Measurements from ENCODE around the gene TMEM45B. TPM values are rescaled to one million over a fixed set of nuclear protein-coding genes. Genes with fewer than 3 reads are reported as not detected.
"Not testable (repeated sequence)": the region's sequence is repeated elsewhere in the genome, so short reads cannot be mapped to it uniquely, and the experiment has no call there.

Gene TMEM45B
- total RNA-seq, 4 donors from 2014 or later = not detected

GRCh38 chr11:129795089-129795488 is 20.6 kb upstream of the TMEM45B start:
- no peaks in the 10 kb centered on the region for H3K36me3 ChIP-seq
- H3K27me3 ChIP-seq = no peaks in the 10 kb centered on the region
- WGBS, 2 donors = 55 to 59% methylated on average over 2 of the region's 2 CpGs
- no peak overlapping the region for H3K27ac ChIP-seq
- no peaks in the 10 kb centered on the region for H3K4me1 ChIP-seq
- TF ChIP-seq EP300 (IDR thresholded peaks at IDR 0.05) = no peak
- TF ChIP-seq POLR2A (IDR thresholded peaks at IDR 0.05) = no peak
- no peak for TF ChIP-seq CTCF (IDR thresholded peaks at IDR 0.05)
- peaks cover 0 to 29% (median 3%) of the 10 kb centered on the region in 4 donors for H3K9me3 ChIP-seq
- no peak for DNase-seq (ENCODE audit: low spot score in 2 of 2)
- no peak overlapping the region for H3K4me3 ChIP-seq

DNA sequence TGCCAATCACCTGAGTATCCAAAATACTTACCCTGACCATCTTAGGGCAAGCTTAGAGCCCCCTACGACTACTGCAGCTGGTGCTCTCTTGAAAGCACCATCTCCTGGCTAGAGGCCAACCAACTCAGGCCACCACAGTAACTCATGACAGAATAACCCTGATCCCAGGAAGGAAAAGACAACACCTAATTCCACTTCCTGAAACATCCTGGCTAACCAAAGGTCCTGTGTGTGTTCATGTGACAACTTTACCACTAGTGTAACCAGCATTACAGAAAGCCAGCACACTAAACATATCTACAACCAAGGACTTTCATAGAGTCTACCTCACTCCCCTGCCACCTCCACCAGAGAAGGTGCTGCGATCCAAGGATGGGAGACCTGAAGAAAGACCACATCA is 17.4 kb upstream of the TMEM45B start:
- H3K36me3 ChIP-seq = no peaks in the 10 kb centered on the region
- no peak for TF ChIP-seq POLR2A (IDR thresholded peaks at IDR 0.05)
- no peak for TF ChIP-seq EP300 (IDR thresholded peaks at IDR 0.05)
- no peak for TF ChIP-seq CTCF (IDR thresholded peaks at IDR 0.05)
- H3K27ac ChIP-seq = no peak overlapping the region
- no peak for DNase-seq (ENCODE audit: low spot score in 2 of 2)
- no peaks in the 10 kb centered on the region for H3K4me1 ChIP-seq
- H3K9me3 ChIP-seq = peaks cover 0 to 34% (median 3%) of the 10 kb centered on the region in 4 donors
- no peak overlapping the region for H3K4me3 ChIP-seq
- H3K27me3 ChIP-seq = no peaks in the 10 kb centered on the region
- 80 to 92% methylated on average over 2 of the region's 2 CpGs for WGBS, 2 donors

DNA sequence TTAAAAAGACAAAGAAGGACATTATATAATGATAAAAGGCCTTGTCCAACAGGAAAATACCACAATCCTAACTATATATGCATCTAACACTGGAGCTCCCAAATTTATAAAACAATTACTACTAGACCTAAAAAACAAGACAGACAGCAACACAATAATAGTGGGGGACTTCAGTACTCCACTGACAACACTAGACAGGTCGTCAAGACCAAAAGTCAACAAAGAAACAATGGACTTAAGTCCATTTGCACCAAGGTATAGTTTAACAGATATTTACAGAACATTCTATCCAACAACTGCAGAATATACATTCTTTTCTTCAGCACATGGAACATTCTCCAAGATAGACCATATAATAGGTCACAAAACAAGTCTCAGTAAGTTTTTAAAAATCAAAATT is 15.5 kb upstream of the TMEM45B start:
- H3K4me3 ChIP-seq; H3K36me3 ChIP-seq; DNase-seq (ENCODE audit: low spot score in 2 of 2); H3K27me3 ChIP-seq; H3K4me1 ChIP-seq; H3K27ac ChIP-seq: not testable (repeated sequence)
- WGBS, 2 donors = 44 to 67% methylated on average over 1 of the region's 1 CpG
- peaks cover 0 to 30% (median 3%) of the 10 kb centered on the region in 4 donors for H3K9me3 ChIP-seq

DNA sequence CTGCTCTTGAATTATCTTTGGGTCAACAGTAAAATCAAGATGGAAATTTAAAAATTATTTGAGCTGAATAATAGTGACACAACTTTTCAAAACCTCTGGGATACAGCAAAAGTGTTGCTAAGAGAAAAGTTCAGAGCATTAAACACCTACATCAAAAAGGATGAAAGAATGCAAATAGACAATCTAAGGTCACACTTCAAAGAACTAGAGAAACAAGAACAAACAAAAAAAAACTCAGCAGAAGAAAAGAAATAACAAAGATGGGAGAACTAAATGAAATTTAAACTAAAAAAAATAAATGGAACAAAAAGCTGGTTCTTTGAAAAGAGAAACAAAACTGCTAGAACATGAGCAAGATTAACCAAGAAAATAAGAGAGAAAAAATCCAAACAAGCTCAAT is 15.0 kb upstream of the TMEM45B start:
- H3K27me3 ChIP-seq = no peaks in the 10 kb centered on the region
- H3K4me1 ChIP-seq = no peaks in the 10 kb centered on the region
- TF ChIP-seq CTCF (IDR thresholded peaks at IDR 0.05) = no peak
- TF ChIP-seq POLR2A (IDR thresholded peaks at IDR 0.05) = no peak
- no peak for TF ChIP-seq EP300 (IDR thresholded peaks at IDR 0.05)
- no peak for DNase-seq (ENCODE audit: low spot score in 2 of 2)
- no peaks in the 10 kb centered on the region for H3K36me3 ChIP-seq
- H3K4me3 ChIP-seq = no peak overlapping the region
- H3K9me3 ChIP-seq = peaks cover 0 to 25% (median 3%) of the 10 kb centered on the region in 4 donors
- no peak overlapping the region for H3K27ac ChIP-seq

- TF ChIP-seq EP300 (IDR thresholded peaks at IDR 0.05) (no peak), CTCF (IDR thresholded peaks at IDR 0.05) (no peak), POLR2A (IDR thresholded peaks at IDR 0.05) (no peak)
- WGBS, 2 donors = 79 to 86% methylated on average over 4 of the region's 4 CpGs
These were observed 12.1 kb upstream of the TMEM45B start for GRCh38 chr11:129803533-129803932.

DNA sequence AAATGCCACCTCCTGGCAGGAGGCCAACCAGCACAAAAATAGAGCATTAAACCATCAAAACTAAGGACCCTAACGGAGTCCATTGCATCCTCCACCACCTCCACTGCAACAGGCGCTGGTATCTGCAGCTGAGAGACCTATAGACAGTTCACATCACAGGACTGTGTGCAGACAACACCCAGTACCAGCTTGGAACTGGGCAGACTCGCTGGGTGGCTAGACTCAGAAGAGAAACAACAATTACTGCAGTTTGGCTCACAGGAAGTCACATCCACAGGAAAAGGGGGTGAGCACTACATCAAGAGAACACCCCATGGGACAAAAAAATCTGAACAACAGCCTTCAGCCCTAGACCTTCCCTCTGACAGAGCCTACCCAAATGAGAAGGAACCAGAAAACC is 11.6 kb upstream of the TMEM45B start:
- Histone ChIP-seq H3K9me3 (peaks cover 0 to 20% (median 3%) of the 10 kb centered on the region in 4 donors), H3K27me3 (no peaks in the 10 kb centered on the region), H3K27ac (no peak overlapping the region), H3K4me1 (no peaks in the 10 kb centered on the region), H3K4me3 (no peak overlapping the region), H3K36me3 (no peaks in the 10 kb centered on the region)
- no peak for DNase-seq (ENCODE audit: low spot score in 2 of 2)
- whole genome bisulfite sequencing, 2 donors = 65 to 71% methylated on average over 3 of the region's 3 CpGs
- TF ChIP-seq EP300 (IDR thresholded peaks at IDR 0.05) (no peak), POLR2A (IDR thresholded peaks at IDR 0.05) (no peak), CTCF (IDR thresholded peaks at IDR 0.05) (no peak)

More at GRCh38 chr11:129803533-129803932, 12.1 kb upstream of the TMEM45B start:
- H3K9me3 ChIP-seq = peaks cover 0 to 23% (median 3%) of the 10 kb centered on the region in 4 donors
- H3K4me1 ChIP-seq = no peaks in the 10 kb centered on the region
- no peaks in the 10 kb centered on the region for H3K36me3 ChIP-seq
- DNase-seq (ENCODE audit: low spot score in 2 of 2) = no peak
- no peaks in the 10 kb centered on the region for H3K27me3 ChIP-seq
- no peak overlapping the region for H3K27ac ChIP-seq
- H3K4me3 ChIP-seq = no peak overlapping the region

DNA sequence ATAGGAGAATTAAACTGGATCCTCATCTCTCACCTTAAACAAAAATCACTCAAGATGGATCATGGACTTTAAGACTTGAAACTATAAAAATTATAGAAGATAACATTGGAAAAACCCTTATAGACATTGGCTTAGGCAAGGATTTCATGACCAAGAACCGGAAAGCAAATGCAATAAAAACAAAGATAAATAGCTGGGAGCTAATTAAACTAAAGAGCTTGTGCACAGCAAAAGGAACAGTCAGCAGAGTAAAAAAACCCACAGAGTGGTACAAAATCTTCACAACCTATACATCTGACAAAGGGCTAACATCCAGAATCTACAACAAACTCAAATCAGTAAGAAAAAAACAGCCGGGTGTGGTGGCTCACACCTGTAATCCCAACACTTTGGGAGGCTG is 7.4 kb upstream of the TMEM45B start:
- H3K9me3 ChIP-seq; H3K36me3 ChIP-seq; H3K27me3 ChIP-seq; H3K4me3 ChIP-seq; H3K27ac ChIP-seq; DNase-seq (ENCODE audit: low spot score in 2 of 2); H3K4me1 ChIP-seq: not testable (repeated sequence)
- WGBS, 2 donors = 90 to 95% methylated on average over 2 of the region's 2 CpGs
